ENCODE results near the gene PPIP5K2.
A peak's percentile ranks its signal among the peaks of the same experiment; 100 is the strongest.
"Not testable (repeated sequence)": the region's sequence is repeated elsewhere in the genome, so short reads cannot be mapped to it uniquely, and the experiment has no call there.

PPIP5K2 gene

GRCh38 chr5:103209065-103209464, 89.0 kb downstream of the PPIP5K2 start:
- TF ChIP-seq POLR2AphosphoS5 (IDR thresholded peaks at IDR 0.05; ENCODE audit: low read depth, low read length), result no peak
- TF ChIP-seq TAF1 (IDR thresholded peaks at IDR 0.05; ENCODE audit: borderline replicate concordance, low read depth, low read length), result no peak
- no peak for TF ChIP-seq POLR2A (IDR thresholded peaks at IDR 0.05; ENCODE audit: low read depth, low read length)
- DNase-seq (ENCODE audit: insufficient read length), result no peak
- FAIRE-seq, result no peak

- FAIRE-seq, result no peak
Observed at GRCh38 chr5:103210952-103211351, 90.9 kb downstream of the PPIP5K2 start.

DNA sequence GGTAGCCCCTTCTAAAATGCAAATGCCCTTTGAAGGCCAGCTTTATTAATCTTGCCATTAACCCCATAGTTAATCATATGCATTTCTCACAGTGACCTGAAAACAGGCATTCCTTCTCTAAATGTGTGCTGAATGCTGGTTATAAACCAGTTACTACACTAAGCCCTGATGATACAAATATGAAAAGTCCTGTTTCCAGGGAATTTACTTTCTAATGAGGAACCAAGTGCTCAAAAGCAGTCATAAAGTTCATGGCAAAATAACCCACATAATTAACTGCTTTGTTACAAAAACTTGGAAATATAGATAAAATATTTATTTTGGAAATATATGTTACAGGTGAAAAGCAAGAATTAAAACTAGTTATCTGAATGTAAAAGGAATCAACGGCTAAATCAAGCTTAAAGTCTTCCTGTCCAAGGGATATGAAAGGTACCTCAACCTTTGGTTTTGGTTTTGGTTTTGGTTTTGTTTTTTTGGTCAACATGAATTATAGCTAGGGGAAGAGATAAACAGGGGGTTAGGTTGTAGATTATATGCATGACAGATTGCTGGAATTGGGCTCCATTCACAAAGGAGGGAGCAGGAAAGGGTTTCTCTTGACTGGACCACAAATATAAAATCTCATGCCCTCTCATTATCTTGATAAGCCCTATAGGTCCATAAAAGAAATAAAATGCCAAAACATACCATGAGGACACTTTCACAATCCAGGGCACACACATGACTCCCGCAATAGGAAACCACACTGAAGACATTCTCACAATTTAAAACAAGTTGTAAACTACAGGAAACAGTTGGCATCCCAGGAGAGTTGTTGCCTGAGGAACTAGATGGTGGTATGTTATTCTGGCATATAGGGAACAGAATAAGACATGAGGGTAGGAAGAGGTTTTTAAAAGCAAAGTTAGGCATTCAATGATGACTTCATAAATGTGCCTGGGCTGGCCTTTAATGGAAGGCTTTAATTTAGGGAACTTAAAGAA, 91.8 kb downstream of the PPIP5K2 start:
- TF ChIP-seq TAF1 (IDR thresholded peaks at IDR 0.05; ENCODE audit: borderline replicate concordance, low read depth, low read length), result no peak
- TF ChIP-seq POLR2A (IDR thresholded peaks at IDR 0.05; ENCODE audit: low read depth, low read length), result no peak
- TF ChIP-seq POLR2AphosphoS5 (IDR thresholded peaks at IDR 0.05; ENCODE audit: low read depth, low read length), result no peak
- no peak for DNase-seq (ENCODE audit: insufficient read length)
- peak; percentile 84 for FAIRE-seq

More at GRCh38 chr5:103210952-103211351, 90.9 kb downstream of the PPIP5K2 start:
- no peak for TF ChIP-seq POLR2AphosphoS5 (IDR thresholded peaks at IDR 0.05; ENCODE audit: low read depth, low read length)
- TF ChIP-seq POLR2A (IDR thresholded peaks at IDR 0.05; ENCODE audit: low read depth, low read length), result no peak
- DNase-seq (ENCODE audit: insufficient read length), result no peak

GRCh38 chr5:103216137-103216536, 96.0 kb downstream of the PPIP5K2 start:
- no peak for DNase-seq (ENCODE audit: insufficient read length)
- TF ChIP-seq TAF1 (IDR thresholded peaks at IDR 0.05; ENCODE audit: borderline replicate concordance, low read depth, low read length) (no peak), POLR2AphosphoS5 (IDR thresholded peaks at IDR 0.05; ENCODE audit: low read depth, low read length) (no peak), POLR2A (IDR thresholded peaks at IDR 0.05; ENCODE audit: low read depth, low read length) (no peak)
- FAIRE-seq, result no peak

DNA sequence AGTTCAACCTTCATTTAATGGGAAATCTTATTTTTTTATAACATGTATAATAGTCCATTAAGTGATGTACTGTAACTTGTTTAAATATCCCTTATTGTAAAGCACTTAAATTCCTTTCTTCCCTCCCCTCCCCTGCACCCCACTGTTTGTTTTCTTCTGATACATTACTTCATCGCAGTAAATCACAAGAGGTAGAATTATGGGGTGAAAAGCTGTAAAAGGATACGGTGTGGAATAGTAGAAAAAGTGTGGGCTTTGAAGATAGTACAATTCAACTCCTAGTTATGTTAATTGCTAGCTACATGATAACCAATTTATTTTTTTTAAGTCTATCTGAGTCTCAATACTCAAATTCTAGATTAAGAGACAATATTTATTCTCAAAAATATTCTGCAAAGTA, 96.6 kb downstream of the PPIP5K2 start:
- DNase-seq (ENCODE audit: insufficient read length) (no peak), FAIRE-seq (no peak)
- TF ChIP-seq TAF1 (IDR thresholded peaks at IDR 0.05; ENCODE audit: borderline replicate concordance, low read depth, low read length) (no peak), POLR2AphosphoS5 (IDR thresholded peaks at IDR 0.05; ENCODE audit: low read depth, low read length) (no peak), POLR2A (IDR thresholded peaks at IDR 0.05; ENCODE audit: low read depth, low read length) (no peak)

- FAIRE-seq (no peak), DNase-seq (ENCODE audit: insufficient read length) (no peak)
- TF ChIP-seq POLR2AphosphoS5 (IDR thresholded peaks at IDR 0.05; ENCODE audit: low read depth, low read length), result no peak
- TF ChIP-seq POLR2A (IDR thresholded peaks at IDR 0.05; ENCODE audit: low read depth, low read length), result no peak
- no peak for TF ChIP-seq TAF1 (IDR thresholded peaks at IDR 0.05; ENCODE audit: borderline replicate concordance, low read depth, low read length)
Observed at GRCh38 chr5:103217101-103217500, 97.0 kb downstream of the PPIP5K2 start.

DNA sequence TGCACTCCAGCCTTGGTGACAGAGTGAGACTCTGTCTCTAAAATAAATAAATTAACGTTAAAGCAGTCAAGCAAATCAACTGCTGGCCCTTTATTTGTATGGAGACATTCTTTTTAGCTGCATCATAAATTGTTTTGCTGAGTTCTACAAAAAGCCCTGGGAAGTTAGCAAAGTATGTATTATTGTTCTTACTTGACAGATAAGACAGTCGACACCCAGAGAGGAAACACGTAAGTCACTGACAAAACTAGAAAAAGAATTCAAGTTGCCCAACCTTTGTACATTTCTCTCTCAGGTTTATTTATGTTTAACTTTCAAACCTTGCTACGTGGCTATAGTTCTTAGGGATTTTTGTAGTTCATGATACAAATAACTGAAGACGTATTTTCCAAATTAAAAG, 98.1 kb downstream of the PPIP5K2 start:
- TF ChIP-seq POLR2AphosphoS5 (IDR thresholded peaks at IDR 0.05; ENCODE audit: low read depth, low read length) (no peak), POLR2A (IDR thresholded peaks at IDR 0.05; ENCODE audit: low read depth, low read length) (no peak), TAF1 (IDR thresholded peaks at IDR 0.05; ENCODE audit: borderline replicate concordance, low read depth, low read length) (no peak)
- DNase-seq (ENCODE audit: insufficient read length), result no peak
- FAIRE-seq, result no peak

DNA sequence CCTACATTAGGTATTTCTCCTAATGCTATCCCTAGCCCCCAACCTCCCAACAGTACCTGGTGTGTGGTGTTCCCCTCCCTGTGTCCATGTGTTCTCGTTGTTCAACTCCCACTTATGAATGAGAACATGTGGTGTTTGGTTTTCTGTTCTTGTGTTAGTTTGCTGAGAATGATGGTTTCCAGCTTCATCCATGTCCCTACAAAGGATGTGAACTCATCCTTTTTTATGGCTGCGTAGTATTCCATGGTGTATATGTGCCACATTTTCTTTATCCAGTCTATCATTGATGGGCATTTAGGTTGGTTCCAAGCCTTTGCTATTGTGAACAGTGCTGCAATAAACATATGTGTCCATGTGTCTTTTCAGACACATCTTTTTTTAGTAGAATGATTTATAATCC, 99.0 kb downstream of the PPIP5K2 start:
- FAIRE-seq; DNase-seq (ENCODE audit: insufficient read length): not testable (repeated sequence)

GRCh38 chr5:103223031-103223955, 103.2 kb downstream of the PPIP5K2 start:
- TF ChIP-seq POLR2AphosphoS5 (IDR thresholded peaks at IDR 0.05; ENCODE audit: low read depth, low read length) (no peak), TAF1 (IDR thresholded peaks at IDR 0.05; ENCODE audit: borderline replicate concordance, low read depth, low read length) (no peak), POLR2A (IDR thresholded peaks at IDR 0.05; ENCODE audit: low read depth, low read length) (no peak)
- DNase-seq (ENCODE audit: insufficient read length), result no peak
- FAIRE-seq, result no peak

- DNase-seq (ENCODE audit: insufficient read length), result peak; percentile 10
- no peak for TF ChIP-seq POLR2A (IDR thresholded peaks at IDR 0.05; ENCODE audit: low read depth, low read length)
- no peak for TF ChIP-seq TAF1 (IDR thresholded peaks at IDR 0.05; ENCODE audit: borderline replicate concordance, low read depth, low read length)
- peak; percentile 94 for FAIRE-seq
Observed at GRCh38 chr5:103224118-103224893, 104.2 kb downstream of the PPIP5K2 start.

DNA sequence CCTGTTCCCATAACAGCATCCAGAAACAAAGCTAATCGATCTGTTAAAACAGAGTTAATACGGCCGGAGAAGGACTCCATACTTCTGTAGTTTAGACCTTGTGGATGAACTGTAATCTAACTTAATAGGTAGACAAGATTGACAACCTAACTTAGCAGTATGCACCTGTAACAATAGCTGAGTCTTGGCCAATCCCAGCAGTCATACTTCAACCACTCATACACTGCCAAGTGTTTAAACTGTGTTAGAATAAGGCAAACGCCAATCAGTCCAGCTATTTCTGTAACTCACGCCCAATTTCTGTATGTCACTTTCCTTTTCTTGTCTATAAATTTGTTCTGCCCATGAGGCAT, 104.8 kb downstream of the PPIP5K2 start:
- TF ChIP-seq TAF1 (IDR thresholded peaks at IDR 0.05; ENCODE audit: borderline replicate concordance, low read depth, low read length), result no peak
- TF ChIP-seq POLR2A (IDR thresholded peaks at IDR 0.05; ENCODE audit: low read depth, low read length), result no peak
- no peak for TF ChIP-seq POLR2AphosphoS5 (IDR thresholded peaks at IDR 0.05; ENCODE audit: low read depth, low read length)
- no peak for DNase-seq (ENCODE audit: insufficient read length)
- FAIRE-seq, result peak; percentile 40
